CD4-positive, alpha-beta T cell treated with Interleukin-17A for 4 hours (primary cell): ENCODE data around the gene TOX2.
A peak's percentile ranks its signal among the peaks of the same experiment; 100 is the strongest.

Source experiments
- DNase-seq: peaks from one replicate; pipeline ENCODE4 v3.0.0-alpha.2; 2020; ENCODE audit warnings: mixed read lengths

TOX2 gene

DNA sequence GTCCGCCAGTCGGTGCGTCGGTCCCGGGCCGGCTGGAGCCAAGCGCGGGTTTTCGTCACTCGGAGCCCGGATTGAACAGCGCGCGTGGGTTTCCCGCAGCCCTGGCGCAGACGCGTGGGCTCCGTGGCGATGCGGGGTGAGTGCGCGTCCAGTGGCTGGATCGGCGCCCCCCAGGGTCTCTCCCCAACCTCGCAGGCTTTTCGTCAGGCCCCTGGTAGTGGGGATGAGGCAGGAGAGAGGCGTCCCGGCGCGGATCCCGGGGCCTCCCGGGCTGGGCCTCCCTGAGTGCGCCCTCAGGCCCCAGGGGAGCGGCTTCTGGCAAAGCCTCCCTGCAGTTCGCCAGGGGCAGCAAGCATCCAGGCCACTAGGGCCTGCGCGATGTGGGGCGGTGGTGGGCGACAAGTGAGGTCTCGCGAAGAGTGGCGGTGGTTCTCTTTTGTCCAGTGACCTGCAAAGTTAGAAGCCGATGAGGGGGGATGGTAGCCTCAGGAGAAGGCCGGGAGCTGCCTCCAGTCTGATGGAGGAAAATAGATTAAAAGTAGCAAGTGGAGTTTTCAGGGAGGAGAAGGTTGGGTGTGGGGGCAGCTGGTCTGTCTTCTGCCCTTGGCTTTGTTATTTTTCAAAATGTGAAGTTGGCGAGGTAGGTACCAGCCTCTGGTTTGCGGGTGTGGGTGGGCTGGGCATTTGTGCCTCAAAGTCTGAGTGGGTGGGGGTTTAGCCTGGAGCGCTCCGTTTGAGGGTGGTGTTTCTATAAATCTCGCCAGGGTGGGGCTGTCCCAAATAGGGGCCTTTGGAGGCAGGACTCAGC is 1.6 kb downstream of the TOX2 start:
- DNase-seq = no peak

DNA sequence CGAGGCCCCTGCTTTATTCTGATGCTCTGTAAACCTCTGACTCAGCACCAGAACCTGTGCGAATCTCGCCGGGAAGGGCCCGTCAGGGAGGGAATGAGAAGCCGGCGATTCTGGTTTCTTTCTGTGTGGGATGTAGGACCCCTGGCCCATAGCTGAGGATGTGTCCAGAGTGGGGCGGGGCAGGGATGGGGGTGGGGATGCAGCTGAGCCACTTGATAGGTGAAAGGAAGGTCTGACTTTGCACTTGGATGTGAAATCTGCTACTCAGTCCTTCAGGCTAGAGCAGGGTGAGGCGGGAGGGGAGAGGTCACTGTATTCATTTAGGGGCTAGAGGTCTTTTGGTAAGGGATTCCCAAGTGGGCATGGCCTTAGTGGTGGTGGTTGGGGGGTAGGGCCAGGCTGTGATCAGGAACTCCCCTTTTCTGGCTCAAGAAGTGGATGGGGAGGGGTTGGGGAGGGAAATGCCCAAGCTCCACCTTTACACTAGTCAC is 2.3 kb downstream of the TOX2 start:
- DNase-seq = no peak

DNA sequence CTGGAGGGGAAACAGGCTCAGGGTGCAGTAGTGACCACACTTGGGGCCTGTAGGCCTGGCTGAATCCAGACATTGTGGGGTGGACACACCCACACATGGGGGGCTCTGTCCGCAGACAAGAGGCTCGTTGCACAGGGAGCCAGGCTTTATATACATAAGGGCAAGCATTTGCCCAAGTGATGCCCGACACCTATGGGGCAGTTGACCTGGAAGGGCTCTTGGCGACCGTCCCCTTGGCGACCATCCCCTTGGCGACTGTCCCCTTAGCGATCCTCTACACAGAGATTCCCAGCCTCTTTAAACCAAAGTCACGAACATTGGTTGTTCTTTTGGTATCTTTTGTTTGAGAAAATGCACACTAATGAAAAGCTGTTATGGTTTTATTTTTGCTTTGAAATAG is 2.7 kb downstream of the TOX2 start:
- DNase-seq = no peak

DNA sequence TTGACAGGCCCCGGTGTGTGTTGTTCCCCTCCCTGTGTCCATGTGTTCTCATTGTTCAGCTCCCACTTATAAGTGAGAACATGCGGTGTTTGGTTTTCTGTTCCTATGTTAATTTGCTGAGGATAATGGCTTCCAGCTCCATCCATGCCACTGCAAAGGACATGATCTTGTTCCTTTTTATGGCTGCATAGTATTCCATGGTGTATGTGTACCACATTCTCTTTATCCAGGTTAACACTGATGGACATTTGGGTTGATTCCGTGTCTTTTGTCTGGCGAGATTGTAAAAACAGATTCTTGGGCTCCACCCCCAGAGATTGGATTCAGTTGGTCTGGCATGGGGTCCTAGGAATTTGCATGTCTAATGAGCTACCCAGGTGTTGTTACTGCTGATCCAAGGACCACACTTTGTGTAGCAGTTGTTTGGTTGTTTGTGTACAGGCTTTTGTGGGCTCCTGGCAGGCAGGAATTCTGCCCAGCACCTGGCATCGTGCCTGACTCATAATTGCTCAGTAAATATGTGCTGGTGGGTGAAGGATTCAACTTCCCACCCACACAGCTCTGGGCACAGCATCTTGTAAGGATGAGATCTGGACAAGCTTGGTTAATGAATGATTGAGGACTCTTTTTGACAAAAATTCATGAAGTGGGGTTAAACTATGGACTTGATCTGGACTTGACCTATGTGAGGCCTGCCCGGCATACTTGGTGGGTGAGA is 5.2 kb downstream of the TOX2 start:
- no peak for DNase-seq

DNA sequence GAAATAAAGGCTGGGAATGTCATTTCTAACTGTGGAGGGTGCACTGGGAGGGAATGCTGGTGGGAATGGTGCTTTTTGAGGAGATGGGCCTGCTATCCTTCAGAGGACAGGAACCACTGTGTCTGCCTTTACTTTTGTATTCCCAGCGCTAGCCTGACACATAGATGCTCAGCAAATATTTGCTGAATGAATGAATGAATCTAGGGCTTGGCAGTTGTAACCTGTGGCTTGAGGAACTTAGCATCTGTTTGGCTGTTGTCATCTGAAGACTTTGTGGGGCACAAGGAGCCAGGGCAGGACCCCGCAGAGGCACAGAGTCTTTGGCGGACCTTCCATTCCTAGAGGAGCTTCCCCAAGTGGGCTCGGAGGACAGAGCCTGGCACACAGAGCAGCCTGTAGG is 6.1 kb downstream of the TOX2 start:
- DNase-seq = no peak

DNA sequence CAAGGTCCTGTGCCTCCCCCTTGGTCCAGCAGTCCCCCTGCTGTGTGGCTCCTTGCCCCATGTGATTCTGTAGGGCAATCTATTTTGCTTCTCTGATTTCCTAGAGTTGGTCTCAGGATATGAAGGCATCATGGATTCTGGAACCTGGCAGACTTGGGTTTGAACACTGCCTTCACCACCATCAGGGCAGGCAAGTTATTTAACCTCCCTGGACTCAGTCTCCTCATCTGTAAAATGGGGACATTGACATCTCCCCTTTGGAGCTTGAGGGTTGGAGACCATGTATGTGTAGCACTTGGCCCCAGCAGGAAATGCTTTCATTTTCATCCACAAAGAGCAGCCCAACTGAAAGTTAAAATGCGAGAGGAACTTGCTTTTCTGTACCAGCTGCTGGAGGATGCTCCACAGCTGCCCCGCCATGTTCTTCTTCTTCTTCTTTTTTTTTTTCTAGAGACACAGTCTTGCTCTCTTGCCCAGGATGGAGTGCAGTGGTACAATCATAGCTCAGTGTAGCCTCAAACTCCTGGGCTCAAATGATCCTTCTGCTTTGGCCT is 6.7 kb downstream of the TOX2 start:
- no peak for DNase-seq

DNA sequence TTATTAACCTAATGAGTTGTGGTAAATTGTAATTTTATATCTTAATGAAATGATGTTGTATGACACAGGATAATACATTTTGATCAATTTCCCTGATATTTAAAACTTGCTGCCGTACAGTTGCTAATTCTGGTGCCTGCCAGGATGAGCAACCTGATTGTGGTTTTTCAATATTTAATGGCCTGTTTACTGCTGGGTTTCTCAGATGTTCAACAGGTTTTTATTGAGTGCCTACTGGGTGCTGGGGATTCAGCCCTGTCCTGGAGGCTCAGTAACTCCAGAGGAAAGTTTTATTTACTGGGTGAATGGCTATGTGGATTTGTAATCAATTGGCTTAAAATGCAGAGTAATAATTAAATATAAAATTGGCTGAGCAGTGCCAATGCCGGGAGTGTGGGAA is 8.0 kb downstream of the TOX2 start:
- DNase-seq = no peak

DNA sequence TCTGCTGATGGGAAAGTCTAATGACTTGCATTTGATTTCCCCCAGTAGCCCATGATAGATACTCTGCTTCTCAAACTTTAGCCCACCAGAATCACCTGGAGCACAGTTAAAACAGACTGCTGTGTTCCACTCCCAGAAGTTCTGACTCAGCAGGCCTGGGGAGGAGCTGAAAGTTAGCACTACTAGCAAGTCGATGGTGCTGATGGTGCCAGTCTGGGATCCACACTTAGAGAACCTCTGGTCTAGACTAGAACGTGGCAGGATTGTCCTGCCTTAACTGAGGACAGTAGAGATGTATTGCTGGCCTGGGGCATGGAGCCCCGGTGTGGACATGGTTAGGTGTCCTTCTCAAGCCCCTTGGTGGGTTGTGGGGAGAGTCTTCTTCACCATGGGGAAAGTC is 8.7 kb downstream of the TOX2 start:
- DNase-seq = no peak

DNA sequence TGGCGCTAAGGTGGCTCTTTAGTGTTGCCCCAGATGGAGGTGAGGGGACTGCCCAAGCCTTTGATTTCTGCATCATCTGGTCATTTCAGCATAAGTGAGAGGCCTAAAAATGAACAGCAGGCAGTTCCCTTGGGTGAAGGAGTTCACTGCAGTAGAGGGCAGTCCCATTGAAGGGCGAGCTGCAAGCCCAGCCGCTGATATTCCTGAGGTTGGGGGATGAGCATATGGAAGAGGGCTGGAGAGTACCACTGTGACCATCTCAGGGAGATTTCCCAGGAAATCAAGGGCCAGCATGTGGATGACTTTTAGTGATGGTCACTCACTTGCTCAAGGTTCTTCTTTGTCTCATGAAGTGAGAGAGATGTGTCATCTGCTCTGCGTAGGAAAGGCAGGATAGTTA is 9.3 kb downstream of the TOX2 start:
- no peak for DNase-seq

DNA sequence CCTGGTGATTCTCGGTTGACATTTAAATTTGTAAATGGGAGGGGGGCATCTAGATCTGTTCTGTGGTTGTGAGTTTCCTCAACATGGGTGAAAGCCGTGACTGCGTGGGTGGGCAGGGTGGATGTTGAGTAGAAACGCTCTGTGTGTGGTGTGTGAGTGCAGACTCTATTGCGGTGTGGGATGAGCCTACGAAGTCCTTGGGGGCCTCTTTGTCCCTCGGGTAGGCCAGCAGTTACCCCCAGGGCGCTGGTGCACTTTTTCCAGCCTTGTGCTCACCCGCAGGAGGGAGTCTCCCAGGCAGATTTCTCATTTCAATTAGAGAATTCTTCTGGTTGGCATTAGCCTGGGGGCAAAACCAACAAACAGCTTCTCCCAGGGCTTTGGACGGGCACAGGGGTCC is 10.6 kb downstream of the TOX2 start:
- DNase-seq = peak; percentile 70

DNA sequence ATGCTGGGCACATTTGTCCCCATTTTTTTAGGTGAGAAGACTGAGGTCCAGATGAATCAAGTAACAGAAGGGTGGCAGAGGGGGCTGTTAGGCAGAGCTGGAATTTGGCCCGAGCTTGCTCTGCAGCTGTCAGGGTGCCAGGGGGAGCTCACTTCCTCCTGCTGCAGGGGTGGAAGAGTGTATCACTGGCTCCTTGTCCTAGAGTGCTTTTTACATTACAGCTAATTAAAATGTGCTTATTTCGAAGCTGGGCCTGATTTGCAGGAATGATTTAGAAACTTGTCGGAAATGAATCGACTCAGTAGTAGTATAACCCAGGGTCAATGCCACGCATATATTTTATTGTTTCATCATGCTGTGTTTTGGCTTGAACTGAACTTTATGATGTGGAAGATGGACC is 11.1 kb downstream of the TOX2 start:
- DNase-seq = peak; percentile 58

DNA sequence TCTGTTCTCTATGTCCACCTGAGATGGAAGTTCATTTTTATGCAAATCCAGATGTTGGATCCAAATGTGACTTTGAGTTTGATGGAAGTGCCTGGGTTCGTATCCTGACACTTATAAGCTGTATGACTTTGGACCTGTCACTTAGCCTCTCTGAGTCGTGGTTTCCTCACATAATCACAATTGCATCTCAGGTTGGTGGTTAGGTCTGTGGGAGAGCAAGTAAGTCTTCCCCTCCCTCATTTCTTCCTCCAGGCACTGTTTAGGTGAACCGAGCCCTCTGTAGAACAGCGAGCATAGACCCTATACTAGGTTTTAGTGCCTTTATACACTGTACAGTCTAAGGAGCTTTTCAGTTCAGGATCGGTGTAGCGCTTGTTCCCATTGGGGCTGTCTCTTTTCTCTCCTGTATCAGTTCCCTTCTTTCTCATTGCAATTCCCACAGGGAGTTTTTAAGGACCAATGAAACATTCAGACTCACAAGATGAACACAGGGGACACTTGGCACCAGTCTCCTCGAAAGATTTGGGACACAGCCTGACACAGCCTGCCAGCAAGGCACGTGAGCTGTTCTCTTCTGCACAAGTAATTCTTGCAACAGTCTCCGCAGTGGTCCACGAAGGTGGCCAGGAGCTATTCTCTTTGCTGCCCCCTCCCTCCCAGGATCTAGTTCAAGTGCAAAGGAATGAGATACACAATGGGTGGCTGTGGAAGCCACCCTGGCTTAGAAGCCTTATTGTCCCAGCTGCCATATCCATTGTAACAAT is 11.8 kb downstream of the TOX2 start:
- DNase-seq = no peak

DNA sequence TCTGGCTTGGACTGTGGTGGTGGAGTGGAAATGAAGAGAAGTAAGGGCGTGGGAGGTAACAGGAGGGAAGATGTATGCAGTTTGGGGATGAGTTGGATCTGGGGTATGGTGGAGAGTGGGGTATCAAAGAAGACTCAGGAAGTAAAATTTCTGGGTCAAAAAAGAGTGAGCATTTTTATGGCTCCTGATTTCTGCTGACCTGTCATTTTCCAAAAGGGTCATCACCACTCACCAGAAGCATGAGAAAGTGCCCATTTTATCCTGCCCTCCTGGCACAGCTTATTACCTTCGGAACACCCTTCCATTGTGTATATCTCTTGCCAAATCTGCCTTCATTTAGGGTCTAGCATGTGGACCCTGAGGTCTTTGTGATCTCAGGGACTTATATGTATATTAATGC is 17.3 kb downstream of the TOX2 start:
- DNase-seq = no peak

DNA sequence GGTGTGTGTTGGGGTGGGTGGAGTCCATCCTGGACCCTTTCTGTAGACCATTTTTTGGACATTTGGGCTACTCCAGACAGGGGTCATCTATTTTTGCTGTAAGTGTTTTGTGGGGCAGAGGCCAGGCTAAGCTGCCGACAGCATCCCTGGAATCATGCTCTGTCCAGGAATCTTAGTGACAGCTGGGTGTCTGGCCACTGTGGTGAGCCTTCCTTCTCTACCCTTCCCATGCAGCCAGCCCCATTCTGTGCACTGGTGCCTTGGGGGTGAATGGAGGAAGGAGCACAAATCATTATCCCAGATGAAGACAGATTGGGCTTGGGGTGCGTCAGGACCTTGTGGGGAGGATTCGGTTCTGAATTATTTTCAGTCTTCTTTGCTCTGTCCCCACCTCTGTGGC is 20.2 kb downstream of the TOX2 start:
- DNase-seq = no peak

DNA sequence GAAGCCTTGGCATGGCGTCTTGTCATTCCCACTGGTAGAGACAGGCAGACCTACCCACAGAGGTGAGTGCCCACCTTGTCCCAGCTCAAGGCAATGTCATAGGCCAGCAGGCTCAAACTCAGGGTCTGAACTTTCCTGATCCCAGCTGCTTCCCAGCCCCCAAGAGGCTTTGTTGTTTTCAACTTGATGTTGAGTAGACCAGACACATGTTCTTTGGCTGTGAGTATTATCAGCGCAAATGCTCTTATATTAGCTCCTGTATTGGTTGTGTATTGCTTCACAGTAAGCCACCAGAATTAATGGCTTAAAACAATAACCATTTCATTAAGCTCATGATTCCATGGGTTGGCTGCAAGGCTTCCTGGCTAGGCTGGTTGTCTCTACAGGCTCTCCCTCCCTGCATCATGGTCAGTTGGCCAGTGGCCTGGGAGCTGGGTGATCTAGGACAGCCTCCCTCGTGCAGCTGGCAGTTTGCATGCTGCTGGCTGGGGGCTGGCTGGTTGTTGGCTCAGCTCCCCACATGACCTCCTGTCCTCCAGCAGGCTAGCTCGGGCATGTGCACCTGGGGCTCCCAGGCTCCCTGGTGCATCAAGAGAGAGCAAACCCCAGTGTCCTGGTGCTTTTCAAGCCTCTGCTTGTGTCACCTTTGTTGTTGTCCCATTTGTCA is 21.6 kb downstream of the TOX2 start:
- DNase-seq = no peak

DNA sequence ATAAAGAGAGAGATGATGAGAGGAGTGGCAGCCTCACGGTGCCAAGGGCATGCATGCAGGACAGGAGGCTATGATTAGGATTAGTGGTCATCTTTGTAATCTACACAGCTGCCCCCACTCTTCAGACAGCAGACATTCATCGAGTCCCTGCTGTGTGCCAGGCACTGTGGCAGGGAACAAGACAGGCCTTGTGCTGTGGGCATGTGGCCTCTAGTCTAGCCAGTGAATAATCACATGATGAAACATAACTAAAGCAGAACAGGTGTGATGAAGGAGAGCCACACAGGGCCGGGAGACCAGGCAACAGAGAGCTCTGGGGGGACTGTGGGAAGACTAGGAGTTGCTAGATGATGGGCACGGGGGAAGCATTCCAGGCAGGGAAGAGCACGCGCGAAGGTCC is 22.2 kb downstream of the TOX2 start:
- no peak for DNase-seq

DNA sequence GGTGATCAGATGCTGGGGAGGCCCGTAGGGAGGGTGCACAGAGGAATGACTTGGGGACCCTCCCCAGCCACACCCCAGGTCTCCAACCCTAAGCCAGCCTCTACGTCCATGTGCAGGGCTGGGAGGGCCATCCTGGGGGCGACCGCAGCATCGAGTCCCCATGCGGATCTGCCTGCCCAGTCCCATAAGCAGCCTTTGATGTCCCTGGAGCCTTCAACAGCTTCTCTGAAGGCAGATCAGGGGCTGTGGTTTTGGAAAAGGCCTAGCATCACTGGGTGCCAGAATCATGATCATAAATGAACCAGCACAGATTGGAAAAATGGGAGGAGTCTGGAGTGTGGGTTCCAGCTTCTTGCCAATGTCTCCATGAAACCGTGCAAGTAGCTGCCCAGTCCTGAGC is 22.9 kb downstream of the TOX2 start:
- no peak for DNase-seq

DNA sequence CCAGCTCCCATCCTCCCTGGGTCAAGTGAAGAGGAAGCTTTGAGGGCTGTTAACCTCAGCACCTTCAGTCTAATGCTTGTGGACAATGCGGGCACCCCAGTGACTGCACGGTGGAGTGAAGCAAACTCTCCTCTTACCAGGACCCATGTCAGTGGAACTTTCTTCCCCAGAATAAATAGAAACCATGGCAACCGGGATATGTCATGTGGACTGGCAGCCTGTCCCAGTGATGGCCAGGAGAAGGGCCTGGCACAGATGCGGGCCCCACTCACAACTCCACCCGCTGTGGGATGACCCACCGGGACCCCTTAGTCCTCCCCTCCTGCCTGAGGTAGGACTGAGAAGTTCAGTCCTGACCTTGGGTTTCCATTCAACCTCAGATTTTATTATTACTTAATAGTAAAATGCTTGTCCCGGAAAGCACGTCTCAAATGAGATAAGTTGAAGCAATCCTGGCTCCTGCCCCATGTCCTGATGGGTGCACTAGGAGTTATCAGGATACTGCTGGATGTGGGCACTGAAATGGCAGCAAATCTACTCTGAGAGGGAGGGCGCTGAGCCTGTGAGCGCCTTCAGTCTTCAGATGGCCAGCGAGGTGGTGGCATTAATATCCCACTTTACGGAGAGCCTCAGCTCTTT is 23.5 kb downstream of the TOX2 start:
- DNase-seq = no peak

DNA sequence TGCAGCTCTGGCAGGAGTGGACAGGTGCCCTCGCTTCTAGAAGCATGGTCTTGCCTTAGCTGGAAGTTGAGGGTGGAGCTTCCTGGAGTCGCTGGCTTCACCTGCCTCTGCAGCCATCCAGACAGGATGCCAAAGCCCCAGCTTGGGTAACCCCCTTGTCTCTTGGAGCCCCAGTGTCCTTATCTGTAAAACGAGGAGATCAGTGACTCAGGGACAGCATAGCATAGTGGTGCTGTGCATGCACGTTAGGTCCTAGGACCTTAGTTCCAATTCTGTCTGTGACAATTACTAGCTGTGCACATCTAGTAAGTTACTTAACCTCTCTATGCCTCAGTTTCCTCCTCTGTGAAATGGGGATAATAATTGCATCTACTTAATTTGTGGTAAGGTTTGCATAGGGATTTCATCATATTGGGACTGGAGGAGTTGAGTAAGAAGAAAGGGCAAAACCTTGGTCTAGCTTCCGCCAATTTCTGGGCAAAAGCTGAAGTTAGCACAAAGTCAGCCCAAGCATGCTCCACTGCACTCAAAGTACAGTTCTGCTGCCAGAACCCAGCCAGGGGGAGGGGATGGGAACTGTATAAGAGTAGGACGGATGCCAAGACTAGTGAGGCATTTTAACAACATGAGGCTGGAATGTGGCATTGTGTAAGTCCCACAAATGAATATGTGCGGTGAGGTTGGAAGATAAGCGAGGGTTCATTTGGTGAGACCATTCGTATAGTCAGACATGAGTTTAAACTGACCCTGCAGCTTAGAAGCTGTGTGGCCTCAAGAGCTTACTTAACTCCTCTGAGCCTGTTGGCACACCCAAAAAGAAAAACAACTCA is 24.5 kb downstream of the TOX2 start:
- DNase-seq = no peak

DNA sequence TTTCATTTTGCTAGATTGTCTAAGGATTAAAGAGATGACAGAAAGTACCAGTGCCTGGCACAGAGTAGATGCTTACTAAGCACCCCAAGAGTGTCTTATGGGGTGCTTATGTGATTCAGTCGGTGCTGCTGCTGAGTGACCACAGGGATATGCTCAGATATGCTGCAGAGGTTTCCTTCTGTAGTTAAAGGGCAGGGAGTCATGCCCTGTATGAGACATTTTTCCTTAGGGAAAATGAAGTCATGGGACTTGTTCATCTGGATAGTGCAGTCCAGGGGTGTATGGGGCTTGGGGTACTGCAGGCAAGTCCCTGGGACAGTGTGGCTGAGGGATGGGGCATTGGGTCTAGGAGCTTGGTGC is 25.1 kb downstream of the TOX2 start:
- DNase-seq = no peak

DNA sequence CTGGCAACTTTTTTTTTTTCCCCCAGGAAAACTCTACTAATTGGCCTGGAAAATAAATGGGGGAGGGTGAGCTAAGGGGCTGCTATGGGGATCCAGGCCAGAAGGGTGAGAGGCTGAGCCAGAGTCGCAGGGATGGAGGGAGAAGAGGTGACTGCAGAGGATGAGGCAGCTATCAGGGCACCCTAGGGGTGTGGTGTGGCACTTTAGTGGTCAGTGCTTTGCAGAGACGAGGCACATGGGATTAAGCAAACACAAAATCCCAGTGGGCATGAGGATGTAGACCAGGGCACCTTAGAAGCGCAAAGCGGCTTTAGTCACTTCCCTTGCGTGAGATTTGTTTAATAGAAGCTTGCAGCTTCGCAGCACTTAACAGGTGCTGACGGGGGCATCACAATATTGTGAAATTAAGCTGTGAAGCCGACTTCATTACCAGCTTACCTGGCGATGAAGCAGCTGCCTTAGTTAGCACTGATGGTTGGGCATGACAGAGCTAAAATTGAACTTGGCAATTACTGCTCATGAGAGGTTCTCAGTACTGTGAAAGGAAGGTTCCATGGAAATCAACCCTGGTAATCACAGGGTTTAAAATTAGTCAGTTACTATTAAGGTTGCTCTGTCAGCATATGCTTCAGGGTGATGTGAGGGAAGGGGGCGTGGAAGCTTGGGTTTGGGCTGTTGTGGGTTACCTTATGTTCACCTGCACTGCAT is 26.0 kb downstream of the TOX2 start:
- no peak for DNase-seq
